Measurements from ENCODE around the gene NAGLU. TPM values are rescaled to one million over a fixed set of nuclear protein-coding genes. Genes with fewer than 3 reads are reported as not detected.

The NAGLU gene
- total RNA-seq (37.5 TPM), polyA plus RNA-seq (ENCODE audit: insufficient read depth, low read depth, low replicate concordance) (52.7 TPM)
- long read RNA-seq, donor 1, partial matches to known transcripts: 0 of 3 reads
- long read RNA-seq, donor 1, other reads (novel, unspliced or antisense): 0 of 3 reads
- long read RNA-seq, donor 2, transcript NAGLU-201 (6 exons, 2,544 nt): major isoform, 12 of 13 reads
- long read RNA-seq, donor 2, partial matches to known transcripts: 0 of 13 reads
- long read RNA-seq, donor 2, other reads (novel, unspliced or antisense): 0 of 13 reads
- long read RNA-seq, donor 3, partial matches to known transcripts: 0 of 3 reads
- long read RNA-seq, donor 3, other reads (novel, unspliced or antisense): 0 of 3 reads
- long read RNA-seq, donor 4, partial matches to known transcripts: 0 of 2 reads
- long read RNA-seq, donor 4, other reads (novel, unspliced or antisense): 0 of 2 reads
- long read RNA-seq, donor 5, partial matches to known transcripts: 0 of 1 reads
- long read RNA-seq, donor 5, other reads (novel, unspliced or antisense): 0 of 1 reads
- long read RNA-seq, donor 6, transcript NAGLU-201 (6 exons, 2,544 nt): major isoform, 9 of 20 reads
- long read RNA-seq, donor 6, partial matches to known transcripts: 11 of 20 reads
- long read RNA-seq, donor 6, other reads (novel, unspliced or antisense): 0 of 20 reads
- long read RNA-seq, donor 7, transcript NAGLU-201 (6 exons, 2,544 nt): major isoform, 46 of 75 reads
- long read RNA-seq, donor 7, partial matches to known transcripts: 12 of 75 reads
- long read RNA-seq, donor 7, other reads (novel, unspliced or antisense): 15 of 75 reads
- long read RNA-seq, donor 8, partial matches to known transcripts: 0 of 2 reads
- long read RNA-seq, donor 8, other reads (novel, unspliced or antisense): 0 of 2 reads
- long read RNA-seq, donor 9, partial matches to known transcripts: 0 of 5 reads
- long read RNA-seq, donor 9, other reads (novel, unspliced or antisense): 0 of 5 reads
- long read RNA-seq, donor 10, partial matches to known transcripts: 0 of 5 reads
- long read RNA-seq, donor 10, other reads (novel, unspliced or antisense): 0 of 5 reads

- FAIRE-seq: no peak
- no peak for TF ChIP-seq CTCF (IDR thresholded peaks at IDR 0.05; ENCODE audit: borderline replicate concordance, extremely low read depth, insufficient read depth)
- DNase-seq: peak; percentile 89 to 99 (median 92)
- Histone ChIP-seq H3K9me3 (ENCODE audit: control insufficient read depth in 2 of 3, insufficient read depth in 1 of 3, low read length in 3 of 3) (no peaks in the 10 kb centered on the region), H3K4me1 (ENCODE audit: control insufficient read depth in 2 of 3, insufficient read depth in 2 of 3, low read depth in 1 of 3, low read length in 3 of 3) (peaks cover 4 to 21% (median 14%) of the 10 kb centered on the region in 3 donors), H3K27ac (ENCODE audit: low read depth in 2 of 2, low read length in 2 of 2) (peak within 1 kb of the TSS; percentile 85 to 98), H3K27me3 (ENCODE audit: control insufficient read depth, insufficient read depth, low read length) (no peaks in the 10 kb centered on the region), H3K4me3 (ENCODE audit: low read length in 3 of 3) (peak within 1 kb of the TSS; percentile 75 to 93 (median 84)), H3K9ac (ENCODE audit: low read length in 3 of 3) (peak within 1 kb of the TSS; percentile 63 to 89 (median 66)), H3K36me3 (ENCODE audit: control insufficient read depth in 2 of 3, insufficient read depth in 3 of 3, low read length in 3 of 3) (peaks cover 0 to 14% (median 5%) of the 10 kb centered on the region in 3 donors)
- intact Hi-C loops (cut with DNase I): no loop called here
Observed at GRCh38 chr17:42536048-42536371, at the start of gene NAGLU. Gene NAGLU, plus strand, starts transcription at chr17:42536241. Its CDS starts 32 bp downstream, at chr17:42536273.

- no peak overlapping the region for H3K4me3 ChIP-seq (ENCODE audit: low read length in 3 of 3)
- TF ChIP-seq CTCF (IDR thresholded peaks at IDR 0.05; ENCODE audit: borderline replicate concordance, extremely low read depth, insufficient read depth): no peak
- H3K27ac ChIP-seq (ENCODE audit: low read depth in 2 of 2, low read length in 2 of 2): no peak overlapping the region
- H3K9ac ChIP-seq (ENCODE audit: low read length in 3 of 3): no peak overlapping the region
- H3K9me3 ChIP-seq (ENCODE audit: control insufficient read depth in 2 of 3, insufficient read depth in 1 of 3, low read length in 3 of 3): no peaks in the 10 kb centered on the region
- no peaks in the 10 kb centered on the region for H3K4me1 ChIP-seq (ENCODE audit: control insufficient read depth in 2 of 3, insufficient read depth in 2 of 3, low read depth in 1 of 3, low read length in 3 of 3)
- FAIRE-seq (no peak), DNase-seq (no peak)
- intact Hi-C loops (cut with DNase I): no loop called here
- peaks cover 4 to 44% (median 23%) of the 10 kb centered on the region in 3 donors for H3K36me3 ChIP-seq (ENCODE audit: control insufficient read depth in 2 of 3, insufficient read depth in 3 of 3, low read length in 3 of 3)
- no peaks in the 10 kb centered on the region for H3K27me3 ChIP-seq (ENCODE audit: control insufficient read depth, insufficient read depth, low read length)
Observed at GRCh38 chr17:42488032-42488431, 48.0 kb upstream of the NAGLU start.

GRCh38 chr17:42493319-42493718, 42.7 kb upstream of the NAGLU start:
- Histone ChIP-seq H3K27ac (ENCODE audit: low read depth in 2 of 2, low read length in 2 of 2) (no peak overlapping the region), H3K9ac (ENCODE audit: low read length in 3 of 3) (no peak overlapping the region), H3K4me1 (ENCODE audit: control insufficient read depth in 2 of 3, insufficient read depth in 2 of 3, low read depth in 1 of 3, low read length in 3 of 3) (no peaks in the 10 kb centered on the region), H3K27me3 (ENCODE audit: control insufficient read depth, insufficient read depth, low read length) (no peaks in the 10 kb centered on the region), H3K36me3 (ENCODE audit: control insufficient read depth in 2 of 3, insufficient read depth in 3 of 3, low read length in 3 of 3) (peaks cover 0 to 36% (median 4%) of the 10 kb centered on the region in 3 donors), H3K9me3 (ENCODE audit: control insufficient read depth in 2 of 3, insufficient read depth in 1 of 3, low read length in 3 of 3) (no peaks in the 10 kb centered on the region), H3K4me3 (ENCODE audit: low read length in 3 of 3) (no peak overlapping the region)
- intact Hi-C loops (cut with DNase I): no loop called here
- no peak for FAIRE-seq
- TF ChIP-seq CTCF (IDR thresholded peaks at IDR 0.05; ENCODE audit: borderline replicate concordance, extremely low read depth, insufficient read depth): no peak
- peak in 3 of 5 donors; percentile 55 to 76 (median 71) for DNase-seq

Measured in kidney (tissue), 22 donors.